Rectal smooth muscle tissue (tissue), 1 donor: ENCODE data around the gene CCNT2.

Experiments
- H3K27ac ChIP-seq: one replicate; pipeline ENCODE4 v1.7.0; 2013; ENCODE audit warnings: low read depth, low read length, inconsistent platforms
- H3K27me3 ChIP-seq: one replicate; pipeline ENCODE4 v1.7.0; 2013; ENCODE audit warnings: low read length; ENCODE audit not compliant: control insufficient read depth, insufficient read depth
- H3K36me3 ChIP-seq: one replicate; pipeline ENCODE4 v1.7.0; 2013; ENCODE audit warnings: low read length; ENCODE audit not compliant: control insufficient read depth, insufficient read depth
- H3K4me1 ChIP-seq: one replicate; pipeline ENCODE4 v1.7.0; 2013; ENCODE audit warnings: low read length; ENCODE audit not compliant: control insufficient read depth, insufficient read depth
- H3K4me3 ChIP-seq: one replicate; pipeline ENCODE4 v1.7.0; 2013; ENCODE audit warnings: low read length
- H3K9ac ChIP-seq: one replicate; pipeline ENCODE4 v1.7.0; 2013; ENCODE audit warnings: low read length

CCNT2 gene

DNA sequence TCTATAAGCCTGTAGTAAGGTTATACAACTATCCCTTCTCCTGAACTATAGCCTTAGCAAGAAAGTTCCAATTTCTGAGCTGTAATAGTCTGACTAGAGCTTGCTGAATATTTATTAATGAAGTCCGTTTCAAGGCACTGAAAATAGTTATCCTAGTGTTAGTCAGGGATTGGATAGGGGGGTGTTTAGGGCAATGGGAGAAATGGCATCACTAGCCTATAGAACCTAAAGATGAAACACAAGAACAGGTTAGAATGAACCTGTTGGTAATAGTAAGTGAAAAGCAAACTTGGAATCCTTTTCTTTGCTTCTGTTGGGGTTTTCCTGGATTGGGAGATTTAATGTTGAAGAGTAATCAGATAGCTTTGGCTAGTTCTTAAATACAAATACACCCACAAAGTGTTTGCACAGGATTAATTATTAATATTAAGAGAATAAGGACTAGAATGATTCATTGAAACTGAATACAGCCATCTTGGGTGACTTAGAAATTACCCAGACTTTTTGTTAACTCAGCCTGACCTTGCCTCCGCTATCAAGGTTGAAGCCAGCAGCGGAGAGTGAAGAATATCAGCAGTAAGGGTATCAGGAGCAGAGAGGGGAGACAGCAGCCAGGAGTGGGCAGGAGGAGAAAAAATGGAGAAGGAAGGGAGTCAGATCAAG lies 14.4 kb downstream of the CCNT2 start:
- peaks cover 5% of the 10 kb centered on the region for H3K4me1 ChIP-seq
- H3K27me3 ChIP-seq = no peaks in the 10 kb centered on the region
- no peaks in the 10 kb centered on the region for H3K36me3 ChIP-seq
- H3K9ac ChIP-seq = no peak overlapping the region
- H3K27ac ChIP-seq = no peak overlapping the region
- no peak overlapping the region for H3K4me3 ChIP-seq

DNA sequence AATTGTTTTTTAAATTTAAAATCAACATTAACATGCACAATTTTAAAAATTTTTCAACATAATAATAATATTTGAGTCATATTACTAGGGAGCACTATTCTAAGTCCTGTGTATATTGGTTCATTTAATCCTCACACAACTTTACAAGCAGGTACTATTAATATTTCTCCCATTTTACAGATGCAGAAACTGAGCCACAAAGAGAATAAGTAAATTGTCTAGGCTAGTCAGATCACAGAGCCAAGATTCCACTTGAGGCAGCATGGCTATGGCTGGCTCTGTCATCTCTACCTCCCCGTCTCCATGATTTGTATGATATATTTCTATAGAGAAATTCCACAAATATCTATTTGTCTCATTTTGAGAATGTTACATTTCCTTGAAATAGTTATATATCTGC lies 15.1 kb downstream of the CCNT2 start:
- H3K36me3 ChIP-seq = no peaks in the 10 kb centered on the region
- H3K4me3 ChIP-seq = no peak overlapping the region
- H3K27me3 ChIP-seq = no peaks in the 10 kb centered on the region
- H3K4me1 ChIP-seq = peaks cover 5% of the 10 kb centered on the region
- H3K9ac ChIP-seq = no peak overlapping the region
- no peak overlapping the region for H3K27ac ChIP-seq

DNA sequence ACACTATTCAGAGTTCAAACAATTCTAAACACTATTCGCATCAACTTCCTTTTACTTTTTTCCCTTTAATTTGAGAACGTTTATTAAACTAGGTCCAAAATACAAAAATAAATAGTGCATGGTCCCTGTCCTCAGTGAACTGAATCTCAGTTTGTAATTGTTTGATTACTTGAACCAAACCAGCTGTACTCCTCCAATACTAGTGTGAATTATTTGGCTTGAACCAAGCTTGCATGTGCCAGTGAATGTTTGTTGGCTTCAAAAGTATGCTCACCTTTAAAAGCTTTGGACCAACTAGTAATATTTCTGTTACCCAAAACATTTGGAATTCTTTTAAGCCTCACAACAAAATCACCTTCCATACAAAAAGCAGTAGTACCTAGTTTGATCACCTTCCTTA lies 15.5 kb downstream of the CCNT2 start:
- Histone ChIP-seq H3K4me3 (no peak overlapping the region), H3K9ac (no peak overlapping the region), H3K36me3 (no peaks in the 10 kb centered on the region), H3K27me3 (no peaks in the 10 kb centered on the region), H3K27ac (no peak overlapping the region), H3K4me1 (peaks cover 5% of the 10 kb centered on the region)

DNA sequence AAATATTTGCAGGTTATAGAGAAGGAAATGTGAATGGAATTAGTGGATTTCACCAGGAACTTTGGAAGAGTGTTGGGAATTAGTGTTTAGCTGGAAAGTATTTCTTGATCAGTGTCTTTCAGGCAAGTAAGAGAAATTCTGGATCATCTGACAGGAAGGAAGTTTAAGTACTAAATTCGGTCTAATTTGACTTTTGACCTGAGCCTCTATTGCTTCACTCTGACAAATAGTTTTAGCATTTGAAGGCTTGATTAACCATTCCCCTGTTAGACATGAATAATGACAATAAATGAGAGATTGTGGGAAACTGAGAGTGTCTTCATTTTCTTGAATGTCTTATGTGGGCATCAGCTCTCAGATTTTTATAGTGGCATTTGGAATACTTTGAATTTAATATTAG lies 16.0 kb downstream of the CCNT2 start:
- Histone ChIP-seq H3K9ac (no peak overlapping the region), H3K4me1 (peaks cover 5% of the 10 kb centered on the region), H3K27ac (no peak overlapping the region), H3K4me3 (no peak overlapping the region), H3K27me3 (no peaks in the 10 kb centered on the region), H3K36me3 (peaks cover 2% of the 10 kb centered on the region)

DNA sequence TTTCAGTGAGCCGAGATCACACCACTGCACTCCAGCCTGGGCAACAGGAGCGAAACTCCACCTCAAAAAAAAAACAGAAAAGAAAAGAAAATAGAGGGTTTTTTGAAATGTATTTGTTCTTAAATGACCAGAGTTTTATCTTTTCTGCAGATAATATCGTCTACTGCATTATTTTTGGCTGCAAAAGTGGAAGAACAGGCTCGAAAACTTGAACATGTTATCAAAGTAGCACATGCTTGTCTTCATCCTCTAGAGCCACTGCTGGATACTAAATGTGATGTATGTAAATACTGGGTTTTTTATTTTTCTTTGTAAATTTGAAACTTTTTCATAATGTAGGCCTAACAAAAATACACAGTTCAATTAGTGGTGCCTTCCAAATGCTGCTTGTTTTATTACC lies 18.1 kb downstream of the CCNT2 start:
- H3K9ac ChIP-seq = no peak overlapping the region
- peaks cover 7% of the 10 kb centered on the region for H3K36me3 ChIP-seq
- no peak overlapping the region for H3K27ac ChIP-seq
- H3K4me3 ChIP-seq = no peak overlapping the region
- H3K27me3 ChIP-seq = no peaks in the 10 kb centered on the region
- H3K4me1 ChIP-seq = peaks cover 5% of the 10 kb centered on the region

DNA sequence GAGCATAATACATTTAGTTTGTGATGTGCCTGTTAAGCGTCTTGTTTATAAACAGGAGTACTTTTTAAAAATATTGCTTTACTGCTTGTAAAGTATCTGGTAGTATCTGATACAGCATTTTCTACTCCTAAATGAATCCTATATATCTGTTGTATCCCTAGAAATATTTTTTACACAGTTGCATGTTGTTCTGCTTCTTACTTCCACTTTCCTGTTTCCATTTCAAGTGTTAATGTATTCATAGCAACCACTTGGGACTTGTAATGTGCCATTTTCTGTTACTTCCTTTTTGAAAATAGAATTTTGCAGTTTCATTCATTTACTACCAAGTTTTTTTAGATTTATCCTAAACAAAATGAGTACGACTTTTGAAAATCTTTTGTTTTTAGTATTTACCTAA lies 24.9 kb downstream of the CCNT2 start:
- Histone ChIP-seq H3K27ac (no peak overlapping the region), H3K36me3 (peaks cover 19% of the 10 kb centered on the region), H3K27me3 (no peaks in the 10 kb centered on the region), H3K4me3 (no peak overlapping the region), H3K9ac (no peak overlapping the region), H3K4me1 (no peaks in the 10 kb centered on the region)

DNA sequence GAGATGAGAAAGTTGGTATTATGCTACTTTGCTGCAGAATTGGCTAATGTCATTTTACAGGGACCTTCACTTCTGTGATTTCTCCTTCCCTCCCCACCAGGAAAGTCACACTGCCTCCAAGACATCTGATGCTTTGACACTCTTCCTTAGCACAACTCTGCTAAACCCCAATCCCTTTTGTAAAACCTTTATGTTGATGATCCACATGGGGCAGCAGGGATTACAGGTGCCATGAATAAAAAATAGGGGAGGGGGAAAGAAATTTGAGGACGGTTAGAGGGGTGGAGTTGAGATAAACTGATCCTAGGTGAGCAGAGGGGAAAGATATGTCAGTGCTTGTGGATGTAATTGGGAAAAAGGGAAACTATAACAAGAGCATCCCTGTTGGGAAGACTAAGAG lies 26.4 kb downstream of the CCNT2 start:
- Histone ChIP-seq H3K27ac (no peak overlapping the region), H3K4me1 (no peaks in the 10 kb centered on the region), H3K36me3 (peaks cover 22% of the 10 kb centered on the region)

DNA sequence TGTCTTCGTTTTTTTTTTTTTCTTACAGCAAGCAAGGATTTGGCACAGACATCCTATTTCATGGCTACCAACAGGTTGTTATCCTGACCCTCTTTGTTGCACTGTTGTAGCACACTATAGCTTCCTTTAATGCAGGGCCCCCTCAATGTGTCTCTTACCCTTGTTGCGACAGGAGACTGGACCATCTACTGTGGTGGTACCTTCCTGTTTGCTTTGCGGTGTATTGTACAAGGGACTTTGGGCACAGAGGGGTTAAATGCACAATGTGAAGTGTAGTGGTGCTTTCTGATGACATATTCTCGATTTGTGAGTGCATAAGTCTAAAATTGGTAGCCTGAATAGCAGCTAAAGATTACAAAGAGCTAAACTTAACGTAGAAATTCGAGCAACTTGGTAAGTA lies 27.5 kb downstream of the CCNT2 start:
- Histone ChIP-seq H3K36me3 (peaks cover 20% of the 10 kb centered on the region), H3K9ac (no peak overlapping the region), H3K27ac (no peak overlapping the region), H3K27me3 (no peaks in the 10 kb centered on the region), H3K4me1 (no peaks in the 10 kb centered on the region), H3K4me3 (no peak overlapping the region)

More for the DNA sequence above, 26.4 kb downstream of the CCNT2 start:
- no peak overlapping the region for H3K4me3 ChIP-seq
- H3K9ac ChIP-seq = no peak overlapping the region
- no peaks in the 10 kb centered on the region for H3K27me3 ChIP-seq

DNA sequence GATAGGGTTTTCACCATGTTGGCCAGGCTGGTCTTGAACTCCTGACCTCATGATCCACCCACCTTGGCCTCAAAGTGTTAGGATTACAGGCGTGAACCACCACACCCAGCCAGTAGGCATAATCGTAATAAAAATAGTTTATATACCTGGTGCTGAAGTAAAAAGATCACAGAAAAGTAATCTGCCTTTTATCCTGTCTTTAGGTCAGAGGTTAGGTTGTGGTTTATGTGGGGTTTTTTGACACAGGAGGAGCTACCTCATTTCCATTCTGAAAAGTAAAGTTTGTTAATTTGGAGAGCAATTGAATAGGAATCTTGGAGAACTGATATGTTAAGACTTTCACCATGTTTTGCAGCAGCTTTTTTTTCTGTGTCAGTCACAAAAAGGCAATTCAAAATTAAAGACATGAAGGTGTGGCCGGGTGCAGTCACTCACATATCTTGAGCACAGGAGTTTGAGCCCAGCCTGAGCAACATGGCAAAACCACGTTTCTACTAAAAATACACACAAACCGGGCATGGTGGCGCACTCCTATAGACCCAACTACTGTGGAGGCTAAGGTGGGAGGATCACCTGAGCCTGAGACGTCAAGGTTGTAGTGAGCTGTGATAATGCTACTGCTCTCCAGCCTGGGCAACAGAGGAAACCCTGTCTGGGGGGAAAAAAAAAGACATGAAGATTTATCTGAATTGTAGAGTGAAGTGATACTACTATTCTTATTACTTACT lies 31.5 kb downstream of the CCNT2 start:
- Histone ChIP-seq H3K4me3 (no peak overlapping the region), H3K27ac (no peak overlapping the region), H3K27me3 (no peaks in the 10 kb centered on the region), H3K4me1 (no peaks in the 10 kb centered on the region), H3K36me3 (peaks cover 25% of the 10 kb centered on the region), H3K9ac (no peak overlapping the region)

DNA sequence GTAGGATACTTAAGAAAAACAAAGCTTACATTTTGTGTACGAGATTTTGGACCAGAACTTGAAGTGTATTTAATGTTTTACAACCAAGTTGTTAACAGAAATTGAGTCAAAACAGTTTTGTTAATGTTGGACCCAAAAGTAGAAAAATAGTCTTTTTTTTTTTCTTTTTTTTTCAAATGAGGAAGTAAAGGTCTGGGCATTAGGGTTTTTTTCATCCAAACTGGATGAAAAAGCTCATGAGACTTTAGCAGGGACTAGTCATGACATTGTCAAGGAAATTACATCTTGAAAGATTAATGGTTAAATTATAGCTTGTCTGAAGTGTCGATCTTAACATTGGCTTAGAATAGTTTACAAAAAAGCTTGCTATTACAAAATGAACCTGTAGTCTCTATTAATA lies 32.3 kb downstream of the CCNT2 start:
- Histone ChIP-seq H3K36me3 (peaks cover 25% of the 10 kb centered on the region), H3K27me3 (no peaks in the 10 kb centered on the region), H3K27ac (no peak overlapping the region), H3K9ac (no peak overlapping the region), H3K4me3 (no peak overlapping the region), H3K4me1 (no peaks in the 10 kb centered on the region)

DNA sequence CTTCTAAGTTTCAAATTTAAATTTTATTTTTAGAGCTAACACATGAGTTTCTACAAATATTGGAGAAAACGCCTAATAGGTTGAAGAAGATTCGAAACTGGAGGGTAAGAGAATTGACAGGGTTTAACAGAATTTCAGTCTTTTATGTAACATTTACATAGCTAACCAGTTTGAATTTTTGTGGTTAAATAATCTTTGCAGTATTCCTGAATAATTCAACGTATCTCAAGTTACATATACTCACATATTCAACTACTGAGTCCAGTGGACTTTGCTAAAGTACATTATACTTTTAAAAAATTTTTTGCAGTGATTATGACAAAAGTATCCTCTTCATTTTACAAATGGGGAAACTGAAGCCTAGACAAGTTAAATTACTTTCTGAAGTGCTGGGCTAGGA lies 34.0 kb downstream of the CCNT2 start:
- Histone ChIP-seq H3K4me1 (no peaks in the 10 kb centered on the region), H3K4me3 (no peak overlapping the region), H3K36me3 (peaks cover 21% of the 10 kb centered on the region), H3K27ac (no peak overlapping the region), H3K27me3 (no peaks in the 10 kb centered on the region), H3K9ac (no peak overlapping the region)

DNA sequence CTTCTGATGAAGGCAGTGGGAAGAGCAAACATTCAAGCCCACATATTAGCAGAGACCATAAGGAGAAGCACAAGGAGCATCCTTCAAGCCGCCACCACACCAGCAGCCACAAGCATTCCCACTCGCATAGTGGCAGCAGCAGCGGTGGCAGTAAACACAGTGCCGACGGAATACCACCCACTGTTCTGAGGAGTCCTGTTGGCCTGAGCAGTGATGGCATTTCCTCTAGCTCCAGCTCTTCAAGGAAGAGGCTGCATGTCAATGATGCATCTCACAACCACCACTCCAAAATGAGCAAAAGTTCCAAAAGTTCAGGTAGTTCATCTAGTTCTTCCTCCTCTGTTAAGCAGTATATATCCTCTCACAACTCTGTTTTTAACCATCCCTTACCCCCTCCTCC lies 35.4 kb downstream of the CCNT2 start:
- H3K27me3 ChIP-seq = no peaks in the 10 kb centered on the region
- peaks cover 10% of the 10 kb centered on the region for H3K36me3 ChIP-seq
- H3K4me1 ChIP-seq = no peaks in the 10 kb centered on the region
- H3K4me3 ChIP-seq = no peak overlapping the region
- no peak overlapping the region for H3K27ac ChIP-seq
- H3K9ac ChIP-seq = no peak overlapping the region

DNA sequence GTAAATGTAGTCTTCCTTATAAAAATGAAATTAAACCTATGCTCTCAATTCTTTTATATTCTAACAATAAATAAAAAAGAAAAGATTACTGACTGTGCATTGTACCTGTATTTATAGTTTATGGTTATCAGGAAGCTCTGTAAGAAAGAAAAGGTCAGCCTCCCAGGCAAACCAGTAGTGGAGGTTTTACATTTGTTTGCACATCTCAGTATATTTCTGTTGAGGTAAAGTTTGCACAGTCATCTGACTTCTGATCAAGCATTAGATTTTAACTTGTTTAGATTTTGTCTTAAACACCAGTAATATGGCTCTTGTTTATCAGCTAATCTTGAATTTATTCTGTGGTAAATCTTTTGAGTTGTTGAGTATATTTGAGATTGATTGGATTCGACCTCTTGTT lies 37.1 kb downstream of the CCNT2 start:
- H3K36me3 ChIP-seq = peaks cover 6% of the 10 kb centered on the region
- no peak overlapping the region for H3K27ac ChIP-seq
- no peaks in the 10 kb centered on the region for H3K4me1 ChIP-seq

More for the DNA sequence above, 37.1 kb downstream of the CCNT2 start:
- no peaks in the 10 kb centered on the region for H3K27me3 ChIP-seq
- H3K4me3 ChIP-seq = no peak overlapping the region
- no peak overlapping the region for H3K9ac ChIP-seq
